A375 (cell line): ENCODE measurements around the gene OR51F1. TPM values are rescaled to one million over a fixed set of nuclear protein-coding genes. Genes with fewer than 3 reads are reported as not detected.

Experiments used
- small RNA-seq: library from RNA; depleted of rRNA; stranded (forward); fragments of <200 nt; gene quantifications from one replicate; pipeline ENCODE3, GENCODE V24; 2014
- total RNA-seq: library from RNA; depleted of rRNA; stranded (reverse); fragments of >200 nt; shearing (Covaris generic); gene quantifications from 2 replicates; pipeline ENCODE4 v1.2.3, GENCODE V29; 2014; rRNA removed

The OR51F1 gene, protein sequence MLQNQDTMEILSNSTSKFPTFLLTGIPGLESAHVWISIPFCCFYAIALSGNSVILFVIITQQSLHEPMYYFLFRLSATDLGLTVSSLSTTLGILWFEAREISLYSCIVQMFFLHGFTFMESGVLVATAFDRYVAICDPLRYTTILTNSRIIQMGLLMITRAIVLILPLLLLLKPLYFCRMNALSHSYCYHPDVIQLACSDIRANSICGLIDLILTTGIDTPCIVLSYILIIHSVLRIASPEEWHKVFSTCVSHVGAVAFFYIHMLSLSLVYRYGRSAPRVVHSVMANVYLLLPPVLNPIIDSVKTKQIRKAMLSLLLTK
- not detected in 2 replicates for total RNA-seq

GRCh38 chr11:4769838-4770237 is at the start of gene OR51F1:
TSS of gene OR51F1 (minus strand) at chr11:4769938. CDS start at chr11:4769938, 0 bp downstream.

GRCh38 chr11:4804280-4804679 is 34.5 kb upstream of the OR51F1 start, which contains the start of gene OR52R1:
TSS of gene OR52R1 (minus strand) at chr11:4804380. CDS start at chr11:4804380, 0 bp downstream.

Small RNA genes within 50 kb of the gene (small RNA-seq; reads per million reads assigned to genes)
- not detected for gene RF00091

Other genes starting within 250 kb of the OR51F1 start
- not detected in 2 replicates for gene OR52M1, start 224.7 kb downstream of the OR51F1 start, total RNA-seq
- not detected in 2 replicates for gene OR52I2, start 188.2 kb downstream of the OR51F1 start, total RNA-seq
- not detected in 2 replicates for gene OR52I1, start 175.9 kb downstream of the OR51F1 start, total RNA-seq
- 5.7 and 8.7 TPM in 2 replicates for gene TRIM68, start 161.7 kb downstream of the OR51F1 start, total RNA-seq
- gene OR51D1, start 132.5 kb downstream of the OR51F1 start, total RNA-seq = not detected in 2 replicates
- gene OR51E1, start 126.0 kb downstream of the OR51F1 start, total RNA-seq = not detected in 2 replicates
- gene OR51E2, start 72.1 kb downstream of the OR51F1 start, total RNA-seq = 0.05 TPM in 1 of 2 replicates, not detected in the other
- gene MMP26, start 65.2 kb downstream of the OR51F1 start, total RNA-seq = not detected in 2 replicates
- gene OR52R1, start 34.4 kb upstream of the OR51F1 start, total RNA-seq = not detected in 2 replicates
- not detected in 2 replicates for gene OR51F2, start 51.4 kb upstream of the OR51F1 start, total RNA-seq
- not detected in 2 replicates for gene OR51S1, start 79.3 kb upstream of the OR51F1 start, total RNA-seq
- gene OR51T1, start 112.0 kb upstream of the OR51F1 start, total RNA-seq = not detected in 2 replicates
- not detected in 2 replicates for gene OR51A7, start 133.8 kb upstream of the OR51F1 start, total RNA-seq
- not detected in 2 replicates for gene OR51G2, start 149.4 kb upstream of the OR51F1 start, total RNA-seq
- gene OR51G1, start 154.4 kb upstream of the OR51F1 start, total RNA-seq = not detected in 2 replicates
- gene OR51A4, start 177.7 kb upstream of the OR51F1 start, total RNA-seq = not detected in 2 replicates
- gene OR51A2, start 185.8 kb upstream of the OR51F1 start, total RNA-seq = not detected in 2 replicates
- gene OR51L1, start 224.9 kb upstream of the OR51F1 start, total RNA-seq = not detected in 2 replicates